ENCODE results near the gene PTX4.

Gene PTX4

GRCh38 chr16:1436731-1437355, 51.9 kb downstream of the PTX4 start:
- no peak for TF ChIP-seq CTCF (conservative IDR thresholded peaks at IDR 0.05; ENCODE audit: low read depth, low read length)
- no peak overlapping the region for H3K4me3 ChIP-seq (ENCODE audit: low read depth, low read length)
- DNase-seq (ENCODE audit: low read depth), result no peak

DNA sequence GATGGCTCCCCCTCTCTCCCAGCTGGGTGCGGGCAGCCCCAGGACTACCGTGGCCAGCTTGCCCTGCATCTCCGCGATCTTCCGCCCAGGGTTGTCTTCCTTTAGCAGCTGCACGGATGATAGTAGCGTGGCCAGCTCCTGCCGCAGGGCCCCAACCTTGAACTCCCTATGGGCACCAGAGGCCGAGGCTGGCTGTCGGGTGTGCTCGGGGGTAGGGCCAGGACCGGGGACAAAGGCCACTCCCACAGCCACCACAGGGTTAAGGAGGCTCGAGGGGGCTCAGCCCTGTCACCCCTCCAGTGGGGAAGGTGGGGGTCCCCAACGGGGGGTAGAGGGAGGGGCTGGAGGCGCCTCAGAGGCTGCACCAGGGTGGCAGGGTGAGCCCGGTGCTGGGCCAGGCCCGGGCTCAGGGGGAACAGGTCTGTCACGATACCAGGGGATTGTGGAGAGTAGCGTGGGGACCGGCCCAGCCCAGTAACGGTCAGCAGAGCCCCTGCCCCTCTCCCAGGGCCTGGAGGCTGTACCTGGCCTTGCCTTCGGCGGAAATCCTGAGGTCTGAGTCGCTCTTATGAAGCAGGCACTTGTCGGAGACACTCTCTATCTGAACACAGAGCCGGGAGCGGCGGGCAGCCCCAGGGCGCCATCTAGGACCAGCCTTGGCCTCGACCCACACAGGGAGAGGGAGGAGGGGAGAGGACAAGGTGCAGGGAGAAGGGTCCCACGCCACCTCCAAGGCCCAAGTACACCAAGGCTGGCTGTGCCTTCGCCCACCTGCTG, 52.6 kb downstream of the PTX4 start:
- DNase-seq (ENCODE audit: low read depth), result no peak
- TF ChIP-seq CTCF (conservative IDR thresholded peaks at IDR 0.05; ENCODE audit: low read depth, low read length), result no peak
- H3K4me3 ChIP-seq (ENCODE audit: low read depth, low read length), result no peak overlapping the region
